Measurements from ENCODE around the gene DIABLO.
"Not testable (repeated sequence)": the region's sequence is repeated elsewhere in the genome, so short reads cannot be mapped to it uniquely, and the experiment has no call there.

DIABLO gene

GRCh38 chr12:122189626-122190475, 36.0 kb downstream of the DIABLO start:
- ATAC-seq (no peak), DNase-seq (no peak)

- DNase-seq = no peak
- ATAC-seq = no peak
Measured at GRCh38 chr12:122187466-122187865, 38.4 kb downstream of the DIABLO start.

GRCh38 chr12:122185494-122186082, 40.3 kb downstream of the DIABLO start:
- ATAC-seq = no peak
- DNase-seq = no peak

- ATAC-seq (no peak), DNase-seq (no peak)
Measured at GRCh38 chr12:122185079-122185478, 40.8 kb downstream of the DIABLO start.

- peak; percentile 29 for ATAC-seq
- no peak for DNase-seq
Measured at GRCh38 chr12:122184517-122184916, 41.3 kb downstream of the DIABLO start.

- no peak for ATAC-seq
- no peak for DNase-seq
Measured at GRCh38 chr12:122183588-122183940, 42.3 kb downstream of the DIABLO start.

- DNase-seq (peak; percentile 40), ATAC-seq (peak; percentile 62)
Measured at GRCh38 chr12:122182887-122183587, 42.8 kb downstream of the DIABLO start, which contains the start of gene LRRC43. Gene LRRC43, plus strand, starts transcription at chr12:122183123. Its CDS starts 22 bp downstream, at chr12:122183145.

GRCh38 chr12:122176473-122176872, 49.4 kb downstream of the DIABLO start:
- DNase-seq, ATAC-seq: not testable (repeated sequence)

GRCh38 chr12:122174155-122174845, 51.6 kb downstream of the DIABLO start, which contains the start of gene IL31:
Gene IL31, minus strand, starts transcription at chr12:122174221. Its CDS starts 49 bp downstream, at chr12:122174172.
- DNase-seq (peak; percentile 21), ATAC-seq (peak; percentile 86)

GRCh38 chr12:122172262-122172939, 53.5 kb downstream of the DIABLO start:
- no peak for DNase-seq

GRCh38 chr12:122171399-122171798, 54.5 kb downstream of the DIABLO start:
- DNase-seq = no peak
- no peak for ATAC-seq

More at GRCh38 chr12:122172262-122172939, 53.5 kb downstream of the DIABLO start:
- no peak for ATAC-seq

GRCh38 chr12:122168492-122168891, 57.4 kb downstream of the DIABLO start:
- no peak for DNase-seq
- ATAC-seq = no peak

- DNase-seq (no peak), ATAC-seq (peak; percentile 26)
Measured at GRCh38 chr12:122167356-122167925, 58.4 kb downstream of the DIABLO start.

GRCh38 chr12:122166422-122167349, 59.2 kb downstream of the DIABLO start:
- peak; percentile 47 for DNase-seq
- peak; percentile 73 for ATAC-seq

- DNase-seq = no peak
- no peak for ATAC-seq
Measured at GRCh38 chr12:122162976-122163375, 62.9 kb downstream of the DIABLO start.

- ATAC-seq = no peak
- DNase-seq = no peak
Measured at GRCh38 chr12:122161682-122162081, 64.2 kb downstream of the DIABLO start.

GRCh38 chr12:122160761-122161160, 65.1 kb downstream of the DIABLO start:
- no peak for DNase-seq
- ATAC-seq = no peak

GRCh38 chr12:122159882-122160281, 66.0 kb downstream of the DIABLO start:
- ATAC-seq (no peak), DNase-seq (no peak)

- ATAC-seq (no peak), DNase-seq (no peak)
Measured at GRCh38 chr12:122158700-122159285, 67.1 kb downstream of the DIABLO start.

Data from stimulated activated naive CD8-positive, alpha-beta T cell treated with anti-CD3 and anti-CD28 coated beads, Interleukin-15, Interleukin-2, amounts not matched to agents 100 U/mL and 50 U/mL, for 24 hours (primary cell).